Uterus (tissue), 2 donors: Measurements from ENCODE around the gene MSH6.
"Not testable (repeated sequence)": the region's sequence is repeated elsewhere in the genome, so short reads cannot be mapped to it uniquely, and the experiment has no call there.

Source experiments
- CTCF ChIP-seq, 4 experiments: fragments of 200-600 bp in 2 of 4; fragments of 450-650 bp in 2 of 4; sonication (generic) in 2 of 4; IDR thresholded peaks; one replicate each; pipeline ENCODE4 v1.5.1; 2016 to 2019; ENCODE audit warnings: antibody characterized with exemption in 4 of 4, mild to moderate bottlenecking in 2 of 4, moderate library complexity in 1 of 4
- POLR2A ChIP-seq, 2 donors: fragments of 450-650 bp; IDR thresholded peaks; one replicate each; pipeline ENCODE4 v1.6.1; 2016; ENCODE audit warnings: antibody characterized with exemption in 2 of 2, mild to moderate bottlenecking in 1 of 2, moderate library complexity in 1 of 2

GRCh38 chr2:47853067-47853777 lies 70.3 kb downstream of the MSH6 start:
- not testable (repeated sequence) for TF ChIP-seq CTCF, POLR2A (IDR thresholded peaks at IDR 0.05)
